ENCODE results near the gene PPP5C. TPM values are rescaled to one million over a fixed set of nuclear protein-coding genes. Genes with fewer than 3 reads are reported as not detected.
"Not testable (repeated sequence)": the region's sequence is repeated elsewhere in the genome, so short reads cannot be mapped to it uniquely, and the experiment has no call there.

Gene PPP5C
- total RNA-seq, 1 experiment from 2014 or later = 67.6 TPM

DNA sequence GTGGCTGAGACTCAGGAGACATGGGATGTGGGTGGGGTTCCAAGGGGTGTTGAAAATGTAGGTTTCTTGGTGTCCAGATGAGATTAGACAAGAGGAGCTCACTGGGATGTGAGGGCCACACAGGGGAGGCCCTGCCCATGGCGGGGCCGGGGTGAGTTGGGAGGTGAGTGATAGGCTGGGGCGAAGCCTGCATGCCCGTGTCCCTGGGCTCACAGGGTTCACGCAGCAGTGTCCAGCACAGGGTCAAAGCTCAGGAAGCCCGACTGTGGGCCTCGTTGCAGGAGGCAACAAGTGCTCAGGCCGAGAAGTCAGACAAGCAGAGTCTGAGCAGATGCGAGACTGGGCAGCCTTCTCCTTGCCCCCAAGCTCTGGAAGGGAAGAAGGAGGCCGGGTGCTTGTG lies 39.3 kb downstream of the PPP5C start:
- DNase-seq (ENCODE audit: low read depth) = no peak

- no peak for DNase-seq (ENCODE audit: low read depth)
These were observed 40.3 kb downstream of the PPP5C start for GRCh38 chr19:46386996-46387712.

DNA sequence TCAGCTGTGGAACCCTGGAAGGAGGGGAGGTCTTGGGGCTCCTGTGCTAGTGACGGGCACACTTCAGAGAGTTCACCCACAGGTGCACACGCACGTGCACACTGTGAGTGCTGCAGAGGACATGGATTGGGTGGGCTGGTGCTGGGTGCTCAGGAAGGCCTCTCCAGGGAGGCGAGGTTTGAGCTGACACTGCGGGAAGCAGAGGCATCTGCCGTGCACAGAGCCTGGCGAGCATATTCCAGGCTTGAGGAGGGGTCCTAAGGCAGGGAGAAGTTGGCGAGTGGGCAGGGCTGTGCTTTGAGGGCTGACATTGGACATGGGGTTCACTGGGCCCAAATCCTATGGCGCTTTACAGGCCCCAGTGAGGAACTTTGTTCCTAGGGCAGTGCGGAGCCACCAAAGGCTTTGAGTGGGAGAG lies 40.8 kb downstream of the PPP5C start:
- no peak for DNase-seq (ENCODE audit: low read depth)

- no peak for DNase-seq (ENCODE audit: low read depth)
These were observed 41.6 kb downstream of the PPP5C start for GRCh38 chr19:46388311-46389095.

- DNase-seq (ENCODE audit: low read depth) = no peak
These were observed 43.4 kb downstream of the PPP5C start for GRCh38 chr19:46390121-46390858.

DNA sequence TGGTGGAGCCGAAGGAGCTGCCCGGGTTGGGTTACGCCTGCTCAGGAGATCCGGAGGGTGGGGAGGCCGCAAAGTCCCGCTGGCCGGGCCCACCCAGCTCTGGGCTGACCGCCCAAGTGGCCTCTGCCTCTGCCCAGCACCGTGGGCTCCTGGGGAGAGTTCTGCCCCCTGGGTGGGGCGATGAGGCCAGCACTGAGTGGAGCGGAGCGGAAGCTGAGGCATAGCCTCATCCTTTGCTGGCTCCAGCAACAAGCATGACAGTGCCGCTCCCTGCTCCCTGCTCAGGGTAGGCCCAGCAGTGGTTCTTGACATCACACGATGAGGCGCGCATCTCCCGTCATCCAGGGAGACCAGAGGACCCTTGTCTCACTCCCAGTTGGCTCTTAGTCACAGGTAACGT lies 44.0 kb downstream of the PPP5C start:
- no peak for DNase-seq (ENCODE audit: low read depth)

DNA sequence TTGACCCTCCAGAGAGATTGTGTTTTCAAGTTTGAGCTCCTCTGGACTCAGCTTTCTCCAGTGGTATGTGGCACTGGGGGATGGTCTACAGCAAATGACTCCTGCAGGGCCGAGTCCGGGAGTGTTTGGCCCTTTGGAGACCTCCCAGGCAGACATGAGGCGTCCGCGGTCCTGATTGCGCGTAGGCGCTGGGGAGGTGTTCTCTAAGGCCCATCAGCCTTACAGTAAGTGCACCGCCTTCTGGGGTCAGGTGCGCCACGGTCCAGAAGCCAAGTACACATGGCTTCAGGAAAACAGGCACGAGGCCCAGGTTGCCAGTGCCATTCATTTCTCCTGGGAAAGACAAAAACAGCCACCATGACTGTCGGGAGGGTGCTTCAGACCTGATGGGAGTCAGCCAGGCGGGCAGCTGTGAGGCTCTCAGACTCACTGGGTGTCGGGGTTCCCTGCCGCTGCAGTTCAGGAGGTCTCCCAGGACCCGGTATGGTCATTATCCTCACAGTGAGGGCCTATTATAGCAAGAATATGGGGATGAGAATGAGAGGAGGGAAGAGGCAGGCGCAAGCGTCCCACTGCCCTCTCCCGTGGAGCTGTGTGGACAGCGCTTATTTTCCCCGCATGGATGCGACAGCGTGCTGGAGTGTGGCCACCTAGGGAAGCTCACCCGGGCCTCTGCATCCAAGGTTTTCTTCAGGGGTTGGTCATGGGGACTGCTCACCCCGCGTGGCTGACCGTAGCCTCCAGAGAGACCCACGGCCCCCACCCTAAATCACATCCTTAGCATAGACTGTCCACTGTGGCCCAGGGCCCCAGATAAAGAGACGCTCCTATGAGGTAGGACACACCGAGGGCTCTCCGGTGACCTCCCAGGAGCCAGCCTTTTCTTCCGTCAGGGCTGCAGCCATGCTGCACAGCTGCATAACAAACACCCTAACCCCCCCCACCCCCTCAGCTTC lies 44.7 kb downstream of the PPP5C start:
- no peak for DNase-seq (ENCODE audit: low read depth)

GRCh38 chr19:46392252-46392801 lies 45.4 kb downstream of the PPP5C start:
- no peak for DNase-seq (ENCODE audit: low read depth)

DNA sequence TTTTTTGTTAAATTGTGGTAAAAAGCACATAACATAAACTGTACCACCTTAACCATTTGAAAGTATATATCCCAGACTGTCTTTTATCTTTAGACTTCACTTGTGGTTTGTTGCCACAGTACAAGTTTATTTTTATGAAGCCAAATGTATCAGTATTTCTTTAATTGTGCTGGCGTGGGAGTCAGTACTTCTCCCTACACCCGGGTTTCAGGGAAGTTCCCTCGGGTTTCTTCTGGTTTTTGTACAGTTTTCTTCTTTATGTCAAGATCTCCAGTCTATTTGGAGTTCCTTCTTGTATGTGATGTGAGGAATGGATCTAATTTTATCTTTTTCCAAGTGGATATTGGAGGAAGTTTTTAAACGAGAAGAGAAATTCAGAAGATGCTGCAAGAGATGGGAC lies 46.0 kb downstream of the PPP5C start:
- no peak for DNase-seq (ENCODE audit: low read depth)

DNA sequence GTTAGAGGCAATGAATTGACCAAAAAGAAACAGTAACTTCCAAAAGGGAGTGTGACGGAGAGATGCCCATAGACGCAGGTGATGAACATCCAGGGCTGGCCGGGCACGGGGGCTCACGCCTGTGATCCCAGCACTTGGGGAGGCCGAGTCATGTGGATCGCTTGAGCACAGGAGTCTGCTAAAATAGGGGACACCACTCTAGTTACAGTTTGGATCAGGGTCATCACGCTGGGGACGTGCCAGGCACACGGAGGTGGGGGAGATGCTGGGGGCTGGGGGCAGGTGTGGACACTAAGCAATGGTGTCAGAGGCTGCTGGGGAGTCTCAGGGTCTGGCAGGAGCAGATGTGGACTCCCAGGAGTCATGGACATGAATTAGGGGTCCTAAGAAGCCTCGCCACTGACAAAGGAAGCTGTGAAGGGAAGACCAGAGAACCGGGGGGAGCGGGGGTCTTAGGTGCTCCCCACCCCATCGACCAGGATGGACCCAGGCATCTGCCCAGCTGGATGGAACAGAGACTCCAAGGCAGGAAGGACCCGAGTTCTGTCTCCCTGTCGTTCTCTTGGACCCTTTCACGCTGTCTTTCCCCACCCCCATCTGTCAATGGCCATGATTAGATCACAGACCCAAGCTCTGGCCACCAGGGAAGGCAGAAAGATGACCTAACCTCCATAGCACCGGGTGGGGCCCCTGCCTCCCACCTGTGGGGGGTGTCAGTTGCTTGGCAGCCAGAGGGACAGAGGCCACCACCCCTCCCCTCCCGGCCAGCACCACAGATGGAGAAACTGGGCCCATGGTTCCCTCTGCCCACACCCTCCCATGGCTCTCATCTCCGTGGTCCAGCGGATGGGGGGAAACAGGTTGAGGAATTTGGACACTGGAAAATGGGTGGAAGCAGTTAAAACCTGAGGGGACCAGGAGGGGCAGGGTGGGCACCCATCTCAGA lies 46.8 kb downstream of the PPP5C start:
- DNase-seq (ENCODE audit: low read depth) = no peak

- DNase-seq (ENCODE audit: low read depth) = peak; percentile 23
These were observed 47.5 kb downstream of the PPP5C start for GRCh38 chr19:46394402-46394797.

- not testable (repeated sequence) for DNase-seq (ENCODE audit: low read depth)
These were observed 51.1 kb downstream of the PPP5C start for GRCh38 chr19:46397801-46398479.

GRCh38 chr19:46402725-46403124 lies 55.8 kb downstream of the PPP5C start:
- DNase-seq (ENCODE audit: low read depth) = no peak

DNA sequence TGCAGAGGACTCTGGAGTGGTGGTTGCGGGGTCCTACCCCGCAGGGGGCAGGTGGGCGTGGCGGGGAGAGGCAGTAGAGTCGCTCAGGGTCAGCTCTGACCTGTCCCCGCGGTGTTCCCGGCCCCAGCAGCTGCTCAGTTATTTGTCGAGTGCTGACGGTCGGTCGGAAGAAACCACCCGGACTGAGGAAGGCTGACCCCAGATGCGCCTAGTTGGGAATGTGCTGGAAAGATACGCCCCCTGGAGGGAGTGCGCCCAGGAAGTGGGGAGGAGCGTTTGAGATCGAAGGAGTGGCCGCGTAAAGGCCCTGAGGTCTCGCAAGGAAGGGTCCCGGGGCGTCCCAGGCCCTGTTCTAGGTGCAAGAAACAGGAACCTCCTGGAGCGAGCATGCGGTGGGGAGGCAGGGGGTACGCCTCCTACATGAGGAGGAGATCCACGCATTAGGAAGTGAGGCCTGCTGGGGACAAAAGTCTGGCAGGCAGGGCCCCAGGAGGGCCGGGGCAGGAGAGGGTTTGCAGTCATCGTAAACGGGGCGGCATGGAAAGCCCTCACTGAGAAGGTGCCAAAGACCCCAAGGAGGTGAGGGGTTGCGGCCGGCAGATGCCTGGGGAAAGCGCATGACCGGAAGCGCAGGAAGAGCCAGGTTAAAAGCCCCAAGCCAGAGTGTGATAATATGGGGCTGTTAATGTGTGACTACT lies 57.3 kb downstream of the PPP5C start:
- DNase-seq (ENCODE audit: low read depth) = no peak

DNA sequence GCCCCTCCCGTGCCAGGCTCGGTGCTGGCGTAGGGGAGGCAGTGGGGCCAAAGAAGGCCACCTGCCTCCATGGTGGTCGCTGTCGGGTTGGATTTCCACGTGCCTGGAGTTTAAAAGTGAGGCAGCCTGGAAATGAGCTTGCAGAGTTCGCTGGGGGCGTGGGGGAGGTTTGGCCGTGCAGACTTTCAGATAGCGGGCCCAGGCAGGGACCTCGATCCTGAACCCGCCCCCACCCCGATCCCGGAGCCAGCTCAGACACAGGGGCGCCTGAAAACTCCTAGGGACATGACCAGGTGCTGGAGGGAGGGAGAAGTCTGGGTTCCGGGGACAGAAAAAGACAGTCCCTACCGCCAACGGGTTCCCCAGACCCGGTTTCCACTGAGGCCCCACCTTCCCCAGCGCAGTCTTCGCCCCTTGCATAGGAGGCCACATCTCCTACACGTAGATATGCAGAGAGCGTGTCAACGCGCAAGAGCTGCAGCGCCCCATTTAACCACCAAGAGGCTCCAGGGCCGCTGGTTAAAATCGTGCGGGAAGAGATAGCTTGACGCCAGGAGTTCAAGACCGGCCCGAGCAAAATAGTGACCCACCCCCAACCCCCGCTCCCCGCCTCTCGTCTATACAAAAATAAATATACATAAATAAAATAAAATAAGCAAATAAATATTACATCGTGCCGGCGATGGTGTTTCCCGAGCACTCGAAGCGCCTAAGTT lies 58.0 kb downstream of the PPP5C start:
- no peak for DNase-seq (ENCODE audit: low read depth)

DNA sequence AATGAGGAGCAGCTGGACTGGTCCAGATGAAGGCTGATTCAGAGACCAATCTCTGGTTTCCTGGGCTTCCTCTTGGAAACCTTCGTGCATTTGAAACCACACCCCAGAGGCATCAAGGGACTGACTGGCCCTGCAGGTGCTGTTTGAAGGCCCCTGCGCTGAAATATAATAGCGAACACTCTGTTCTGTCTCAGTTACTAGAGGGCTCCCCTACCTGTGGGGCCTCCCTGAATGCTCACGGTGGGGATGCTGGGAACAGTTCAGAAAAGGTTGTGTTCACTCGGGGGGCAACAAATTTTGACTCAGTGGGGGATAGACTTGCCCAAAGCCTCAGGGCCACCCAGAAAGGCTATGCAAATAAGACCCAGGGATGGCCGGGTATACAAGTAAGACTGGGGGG lies 60.1 kb downstream of the PPP5C start:
- DNase-seq (ENCODE audit: low read depth) = no peak

DNA sequence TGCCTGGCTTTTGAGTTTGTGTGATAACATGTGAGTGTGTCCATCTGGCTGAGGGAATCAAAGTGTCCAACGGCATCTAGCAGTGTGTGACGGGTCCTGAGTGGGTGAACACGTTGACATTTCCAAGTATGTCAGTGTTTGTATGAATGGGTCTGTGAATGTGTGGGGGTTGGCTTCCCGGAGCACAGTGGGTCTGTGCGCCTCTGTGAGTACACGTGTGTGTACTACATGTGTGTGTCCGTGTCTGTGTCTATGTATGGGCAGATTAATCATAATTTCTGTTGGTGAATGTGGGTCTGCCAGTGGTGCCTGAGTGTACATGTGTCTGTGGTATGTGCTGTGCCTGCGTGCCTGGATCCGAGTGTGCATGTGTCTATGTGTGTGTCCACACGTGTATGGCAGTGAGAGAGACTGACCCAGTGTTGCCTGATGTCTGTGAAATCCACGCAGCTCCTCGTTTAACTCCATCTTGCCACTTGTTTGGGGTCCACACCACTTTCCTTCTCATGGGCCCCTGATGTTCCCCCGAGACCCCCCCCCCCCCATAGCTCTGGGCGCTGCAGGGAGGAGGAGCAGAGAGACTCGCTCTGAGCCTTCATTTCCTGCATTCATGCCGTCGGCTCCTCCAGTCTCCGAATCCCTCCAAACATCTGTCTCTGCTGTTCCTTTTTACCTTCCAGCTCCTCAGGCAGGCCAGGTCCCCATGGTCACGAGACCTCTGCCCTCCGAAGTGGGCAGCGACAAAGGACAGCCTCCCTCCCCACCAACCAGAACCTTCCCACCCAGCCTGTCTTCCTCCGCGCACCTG lies 61.2 kb downstream of the PPP5C start:
- DNase-seq (ENCODE audit: low read depth) = no peak

Data from RPMI7951 (cell line).